DLD1 (cell line): Measurements from ENCODE around the gene TBC1D24.
"Not testable (repeated sequence)": the region's sequence is repeated elsewhere in the genome, so short reads cannot be mapped to it uniquely, and the experiment has no call there.

Experiments
- in situ Hi-C: cut with HindIII; loops from 2 replicates; pipeline ENCODE4 v1.10.0; 2017; ENCODE audit warnings: low sequenced_read_pairs

The TBC1D24 gene

DNA sequence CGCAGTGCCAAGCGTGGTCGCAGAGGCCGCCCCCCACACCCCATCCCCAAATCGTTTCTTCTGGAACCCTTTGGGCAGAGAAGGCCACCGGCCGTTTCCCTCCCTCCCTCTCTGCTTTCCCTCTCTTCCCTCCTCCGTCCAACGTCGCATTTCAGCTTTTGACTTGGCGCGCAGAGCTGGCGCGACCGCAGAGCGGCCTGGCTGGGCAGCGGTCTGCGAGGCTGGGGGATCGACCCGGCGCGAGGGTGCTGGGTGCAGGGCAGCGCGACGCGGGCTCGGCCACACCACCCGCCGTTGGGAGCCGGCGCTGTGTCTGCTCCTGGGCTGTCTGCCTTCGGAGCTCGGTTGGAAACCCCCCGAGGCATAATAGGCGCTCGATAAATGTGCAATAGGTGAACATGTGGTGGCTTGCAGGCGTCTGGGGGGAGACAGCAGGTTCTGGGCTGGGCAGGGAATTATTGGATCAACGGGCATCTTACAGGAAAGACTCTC lies 6.6 kb upstream of the TBC1D24 start:
- in situ Hi-C loops: no loop called here

DNA sequence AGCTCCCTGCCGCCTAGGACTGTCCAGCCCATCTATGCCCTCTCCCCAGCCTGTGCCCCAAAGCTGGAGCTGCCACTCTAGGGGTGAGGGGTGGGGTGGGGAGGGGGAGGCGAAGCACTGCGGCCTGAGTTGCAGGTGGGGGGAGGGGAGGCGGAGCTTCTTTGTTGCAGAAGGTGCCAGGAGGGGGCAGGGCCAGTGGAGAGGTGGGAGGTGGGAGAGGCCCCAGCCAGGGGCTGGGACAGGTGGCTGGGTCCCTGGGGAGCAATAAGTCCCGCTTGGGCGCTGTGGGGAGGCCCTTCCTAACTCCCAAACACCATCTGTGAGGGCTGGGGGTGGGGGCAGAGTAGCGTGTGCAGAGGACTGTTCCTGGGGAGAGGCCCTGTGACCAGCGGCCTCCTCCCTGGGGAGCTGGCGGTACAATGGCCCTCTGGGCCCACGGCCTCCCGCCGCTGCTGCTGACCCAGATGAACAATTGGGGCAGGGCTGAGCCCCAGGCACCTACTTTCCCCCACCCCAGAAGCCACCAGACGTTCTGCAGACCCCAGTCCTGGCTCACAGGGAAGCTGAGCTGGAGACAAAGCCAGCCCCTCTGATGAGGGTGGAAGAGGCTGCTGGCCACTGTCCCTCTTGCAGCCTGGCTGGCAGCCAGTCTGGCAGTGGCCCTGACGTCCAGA lies 6.1 kb upstream of the TBC1D24 start:
- in situ Hi-C loops: no loop called here

GRCh38 chr16:2469399-2470233 lies 5.3 kb upstream of the TBC1D24 start:
- in situ Hi-C loops: no loop called here

DNA sequence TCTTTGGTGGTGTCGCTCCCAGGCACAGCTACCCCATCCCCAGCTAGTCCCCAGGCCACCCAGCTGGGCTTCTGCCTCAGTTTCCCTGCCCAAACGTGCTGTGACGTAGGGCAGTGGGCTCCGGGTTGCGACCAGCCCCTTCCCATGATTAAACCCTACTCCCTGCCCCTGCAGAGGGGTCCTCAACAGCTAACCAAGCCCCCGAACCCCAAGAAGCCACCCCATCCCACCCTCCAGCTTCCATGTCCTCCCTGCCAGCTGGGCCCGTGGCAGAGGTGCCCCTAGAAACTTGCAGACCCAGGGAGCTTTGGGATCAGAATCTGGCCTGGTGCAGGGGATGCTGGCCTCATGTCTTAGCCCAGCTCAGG lies 4.7 kb upstream of the TBC1D24 start:
- in situ Hi-C loops: no loop called here

DNA sequence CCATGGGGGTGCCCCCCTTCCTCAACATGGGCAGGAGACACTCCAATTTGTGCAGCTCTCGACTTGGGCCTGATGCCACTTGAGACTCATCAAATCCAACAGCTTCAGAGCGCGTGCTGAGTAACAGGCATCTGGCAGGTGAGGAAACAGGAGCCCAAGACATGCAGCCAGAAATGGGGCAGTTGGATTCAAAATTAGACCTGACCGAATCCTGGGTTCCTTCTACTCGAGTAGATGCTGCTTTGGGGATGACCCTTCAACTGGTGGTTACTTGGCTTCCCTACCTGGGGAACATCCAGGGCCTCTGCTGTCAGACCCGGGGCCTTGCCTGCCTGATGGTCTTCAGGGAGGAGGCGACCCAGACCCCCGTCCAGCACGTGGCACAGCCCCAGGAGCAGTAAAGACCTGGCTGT lies 4.3 kb upstream of the TBC1D24 start:
- in situ Hi-C loops: no loop called here

DNA sequence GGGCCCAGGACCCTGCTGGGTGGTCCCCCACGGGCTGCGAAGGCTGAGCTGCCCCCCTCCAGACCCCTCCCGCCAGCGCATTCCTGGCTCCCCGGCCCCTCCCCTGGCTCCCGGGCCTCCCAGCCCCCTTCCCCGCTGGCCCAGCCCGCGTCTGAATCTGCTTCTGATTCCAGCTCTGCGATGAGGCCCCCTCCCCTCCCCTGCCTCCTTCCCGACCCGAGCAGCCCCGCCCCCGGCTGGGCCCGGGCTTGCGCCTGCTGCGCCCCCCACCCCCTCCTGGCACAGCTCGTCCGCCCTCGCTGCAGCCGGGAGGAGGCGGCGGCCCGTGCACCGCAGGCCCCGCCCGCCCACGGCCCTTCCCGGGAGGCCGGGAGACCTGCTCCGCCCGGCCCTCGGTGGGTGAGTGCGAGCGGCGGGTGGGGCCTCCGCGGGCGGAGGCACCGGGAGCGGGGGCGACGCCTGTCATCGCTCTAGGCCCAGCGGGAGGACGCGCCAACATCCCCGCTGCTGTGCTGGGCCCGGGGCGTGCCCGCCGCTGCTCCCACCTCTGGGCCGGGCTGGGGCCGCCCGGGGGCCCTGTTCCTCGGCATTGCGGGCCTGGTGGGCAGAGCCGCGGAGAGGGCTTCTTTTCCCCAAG lies 3.8 kb upstream of the TBC1D24 start, which contains the start of gene NTN3:
Gene NTN3, plus strand, starts transcription at position 282 of the 637 bp plus-strand sequence. CDS start 405 bp downstream, outside the sequence.
- in situ Hi-C loops: no loop called here

GRCh38 chr16:2471653-2472487 lies 3.1 kb upstream of the TBC1D24 start:
- in situ Hi-C loops: no loop called here

DNA sequence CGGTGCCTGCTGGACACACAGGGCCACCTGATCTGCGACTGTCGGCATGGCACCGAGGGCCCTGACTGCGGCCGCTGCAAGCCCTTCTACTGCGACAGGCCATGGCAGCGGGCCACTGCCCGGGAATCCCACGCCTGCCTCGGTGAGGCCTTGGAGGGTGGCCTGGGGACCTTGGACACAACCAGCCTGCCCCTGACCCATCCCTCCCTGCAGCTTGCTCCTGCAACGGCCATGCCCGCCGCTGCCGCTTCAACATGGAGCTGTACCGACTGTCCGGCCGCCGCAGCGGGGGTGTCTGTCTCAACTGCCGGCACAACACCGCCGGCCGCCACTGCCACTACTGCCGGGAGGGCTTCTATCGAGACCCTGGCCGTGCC lies 2.5 kb upstream of the TBC1D24 start:
- in situ Hi-C loops: no loop called here

- in situ Hi-C loops: no loop called here
Measured at GRCh38 chr16:2472885-2473445, 2.0 kb upstream of the TBC1D24 start.

DNA sequence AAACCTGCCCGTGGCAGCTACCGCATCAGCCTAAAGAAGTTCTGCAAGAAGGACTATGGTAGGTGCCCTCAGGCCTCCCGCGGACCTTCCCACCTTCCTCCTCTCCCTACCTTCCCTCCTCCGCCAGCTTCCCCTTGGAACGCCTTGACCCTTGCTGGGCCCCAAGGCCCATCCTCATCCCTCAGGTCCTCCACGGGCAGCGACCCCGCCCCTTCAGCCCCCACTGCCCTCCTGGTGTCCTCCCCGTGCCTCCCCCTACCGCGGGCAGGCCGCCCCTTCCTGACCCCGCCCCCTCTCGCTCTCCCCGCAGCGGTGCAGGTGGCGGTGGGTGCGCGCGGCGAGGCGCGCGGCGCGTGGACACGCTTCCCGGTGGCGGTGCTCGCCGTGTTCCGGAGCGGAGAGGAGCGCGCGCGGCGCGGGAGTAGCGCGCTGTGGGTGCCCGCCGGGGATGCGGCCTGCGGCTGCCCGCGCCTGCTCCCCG lies 1.4 kb upstream of the TBC1D24 start:
- in situ Hi-C loops: no loop called here

- in situ Hi-C loops: no loop called here
Measured at GRCh38 chr16:2473999-2474876, 689 bp upstream of the TBC1D24 start.

DNA sequence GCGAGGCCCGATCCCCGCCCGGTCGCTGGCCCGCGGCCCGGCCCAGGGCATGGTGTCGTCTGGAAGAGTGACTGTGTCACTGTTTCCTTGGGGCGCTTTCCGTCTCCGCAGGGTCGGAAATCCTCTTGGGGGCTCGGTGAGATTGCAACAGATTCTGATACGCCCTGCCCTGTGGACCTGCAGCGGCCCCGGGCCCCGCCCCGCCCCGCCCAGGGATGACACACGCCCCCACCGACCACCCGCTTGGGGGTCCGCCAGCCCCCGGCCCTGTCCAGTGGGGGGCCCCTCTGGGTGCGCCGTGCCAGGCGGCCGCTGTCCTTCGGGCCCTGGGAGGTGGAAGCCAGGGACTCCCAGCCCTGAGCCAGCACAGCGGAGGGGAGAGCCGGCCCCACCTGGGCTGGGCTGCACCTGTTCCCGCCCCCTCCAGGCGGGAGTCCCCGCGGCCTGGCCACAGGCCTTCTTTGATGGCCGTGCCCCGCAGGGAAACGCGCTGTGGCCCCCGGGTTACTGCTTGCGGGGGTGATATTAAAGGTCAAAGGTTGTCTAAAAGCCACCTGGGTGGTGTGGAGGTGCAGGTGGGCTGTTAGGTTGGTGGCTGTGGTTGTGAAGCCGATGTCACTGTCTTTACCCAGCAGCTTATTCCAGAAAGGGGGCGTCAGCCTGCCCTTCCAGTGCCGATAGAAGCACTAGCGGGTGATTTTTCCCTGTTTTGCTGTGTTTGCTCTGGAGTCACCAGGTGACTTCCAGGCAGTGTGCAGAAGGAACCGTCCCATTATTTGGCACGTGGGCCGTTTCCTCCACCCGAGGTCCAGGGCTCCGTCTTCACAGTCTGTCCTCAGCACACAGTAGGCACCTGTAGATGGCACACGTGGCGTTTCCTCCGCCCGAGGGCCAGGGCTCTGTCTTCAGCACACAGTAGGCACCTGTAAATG lies 752 bp downstream of the TBC1D24 start:
- in situ Hi-C loops: no loop called here

GRCh38 chr16:2476345-2476720 lies 1.4 kb downstream of the TBC1D24 start:
- in situ Hi-C loops: no loop called here

GRCh38 chr16:2476741-2477140 lies 1.8 kb downstream of the TBC1D24 start:
- in situ Hi-C loops: no loop called here

DNA sequence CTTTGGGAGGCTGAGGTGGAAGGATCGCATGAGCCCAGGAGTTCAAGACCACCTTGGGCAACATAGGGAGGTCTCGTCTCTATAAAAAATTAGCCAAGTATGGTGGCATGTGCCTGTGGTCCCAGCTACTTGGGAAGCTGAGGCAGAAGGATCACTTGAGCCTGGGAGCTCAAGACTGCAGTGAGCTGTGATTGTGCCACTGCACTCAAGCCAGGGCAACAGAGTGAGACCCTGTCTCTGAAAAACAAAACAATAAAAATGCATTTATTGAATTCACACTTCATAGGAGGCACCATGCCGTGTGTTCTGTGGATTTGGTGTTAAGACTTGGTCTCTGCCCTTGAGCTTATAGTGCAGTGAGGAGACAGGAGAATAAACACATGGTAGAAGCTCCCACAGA lies 2.4 kb downstream of the TBC1D24 start:
- in situ Hi-C loops: no loop called here

- in situ Hi-C loops: no loop called here
Measured at GRCh38 chr16:2478279-2478678, 3.4 kb downstream of the TBC1D24 start.

GRCh38 chr16:2479996-2480395 lies 5.1 kb downstream of the TBC1D24 start:
- in situ Hi-C loops: not testable (repeated sequence)

DNA sequence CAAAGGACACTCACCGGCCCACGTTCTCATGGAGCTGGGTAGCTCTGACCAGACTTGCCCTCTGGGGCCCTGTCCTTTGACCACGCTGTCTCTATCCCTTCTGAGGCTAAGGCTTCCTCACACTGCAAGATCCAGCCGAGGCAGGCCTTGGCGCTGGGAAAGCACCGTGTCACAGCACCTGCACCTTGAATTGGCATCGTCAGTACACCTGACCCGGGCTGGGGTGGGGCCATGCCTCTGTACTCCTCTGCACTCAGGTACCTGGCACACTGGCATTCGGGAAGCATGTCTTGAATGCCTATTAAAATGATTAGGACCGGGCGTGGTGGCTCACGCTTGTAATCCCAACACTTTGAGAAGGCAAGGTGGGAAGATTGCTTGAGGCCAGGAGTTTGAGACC lies 6.0 kb downstream of the TBC1D24 start:
- in situ Hi-C loops: no loop called here
